IMR-90 (cell line): ENCODE results near the gene RAB3IL1. TPM values are rescaled to one million over a fixed set of nuclear protein-coding genes. Genes with fewer than 3 reads are reported as not detected.

Experiments used
- ATAC-seq: fragments of 200-7000 bp; cut with Tn5 transposase; 2 replicates; pipeline ENCODE4 v1.9.1; 2020; ENCODE audit warnings: low read depth, mild to moderate bottlenecking, moderate library complexity
- BruUV-seq: library from RNA; stranded (reverse); fragments of 400-500 nt; replicated peaks from 2 replicates; lab custom pipeline; 2021; lab: Mats Ljungman, UMichigan
- CTCF ChIA-PET: fragments of 300-600 bp; formaldehyde crosslinking; extraction: SDS; loops from one replicate; lab custom pipeline; 2021; ENCODE audit warnings: antibody characterized with exemption; lab: Yijun Ruan, JAX
- POLR2A ChIA-PET: fragments of 300-600 bp; sonication (Branson Sonifier 250); formaldehyde crosslinking; loops from one replicate; lab custom pipeline; 2022; ENCODE audit warnings: antibody characterized with exemption; ENCODE audit not compliant: unreplicated experiment; lab: Charles Lee
- DNase-seq: peaks from one replicate; pipeline ENCODE4 v3.0.0; 2013
- H2AFZ ChIP-seq: replicated peaks from 2 replicates; pipeline ENCODE3; 2013; ENCODE audit warnings: low read length, mild to moderate bottlenecking; ENCODE audit not compliant: poor library complexity
- H2AK5ac ChIP-seq: 2 replicates; pipeline ENCODE4 v1.6.1; 2013; ENCODE audit warnings: low read depth, low read length, inconsistent platforms
- H2AK9ac ChIP-seq: replicated peaks from 2 replicates; pipeline ENCODE3; 2013; ENCODE audit warnings: mild to moderate bottlenecking, low read depth, low read length, moderate library complexity; ENCODE audit not compliant: poor library complexity
- H2BK120ac ChIP-seq: 2 replicates; pipeline ENCODE4 v1.6.1; 2013; ENCODE audit warnings: low read depth, low read length, inconsistent platforms
- H2BK15ac ChIP-seq: 3 replicates; pipeline ENCODE4 v1.6.1; 2013; ENCODE audit warnings: low read depth, low read length, inconsistent platforms
- H2BK20ac ChIP-seq: 2 replicates; pipeline ENCODE4 v1.6.1; 2013; ENCODE audit warnings: low read depth, mild to moderate bottlenecking, inconsistent platforms, low read length, moderate library complexity
- H2BK5ac ChIP-seq: 2 replicates; pipeline ENCODE4 v1.6.1; 2013; ENCODE audit warnings: mild to moderate bottlenecking, low read depth, low read length, inconsistent platforms; ENCODE audit not compliant: poor library complexity, severe bottlenecking
- H3K14ac ChIP-seq: replicated peaks from 2 replicates; pipeline ENCODE4 v1.6.1; 2013; ENCODE audit warnings: low read depth, low read length, inconsistent platforms
- H3K18ac ChIP-seq: 2 replicates; pipeline ENCODE4 v1.6.1; 2013; ENCODE audit warnings: low read depth, low read length, control low read depth
- H3K23ac ChIP-seq: 2 replicates; pipeline ENCODE4 v1.6.1; 2013; ENCODE audit warnings: low read depth, low read length, inconsistent platforms
- H3K27ac ChIP-seq: 2 replicates; pipeline ENCODE4 v1.5.1; 2013; ENCODE audit warnings: mild to moderate bottlenecking, control low read depth, low read length; ENCODE audit not compliant: insufficient read depth
- H3K27me3 ChIP-seq: 2 replicates; pipeline ENCODE4 v1.6.1; 2013; ENCODE audit warnings: low read length; ENCODE audit not compliant: control insufficient read depth, insufficient read depth
- H3K36me3 ChIP-seq: 2 replicates; pipeline ENCODE4 v1.6.1; 2013; ENCODE audit warnings: low read length, mixed read lengths; ENCODE audit not compliant: control insufficient read depth, insufficient read depth
- H3K4ac ChIP-seq: 2 replicates; pipeline ENCODE4 v1.6.1; 2013; ENCODE audit warnings: low read depth, low read length, inconsistent platforms
- H3K4me1 ChIP-seq: 2 replicates; pipeline ENCODE4 v1.6.1; 2013; ENCODE audit warnings: low read length, mixed read lengths; ENCODE audit not compliant: control insufficient read depth, insufficient read depth
- H3K4me2 ChIP-seq: 2 replicates; pipeline ENCODE4 v1.6.1; 2013; ENCODE audit warnings: low read depth, mild to moderate bottlenecking, control low read depth, low read length, moderate library complexity
- H3K4me3 ChIP-seq: 2 replicates; pipeline ENCODE4 v1.5.1; 2013; ENCODE audit warnings: low read depth, mild to moderate bottlenecking, control low read depth, low read length, moderate library complexity; ENCODE audit not compliant: insufficient read depth
- H3K56ac ChIP-seq: 2 replicates; pipeline ENCODE4 v1.6.1; 2013; ENCODE audit warnings: low read length, inconsistent platforms; ENCODE audit not compliant: insufficient read depth; ENCODE audit errors: extremely low read depth
- H3K79me1 ChIP-seq, 2 experiments: 2 replicates each; pipeline ENCODE4 v1.6.1; 2013; ENCODE audit warnings: low read length in 2 of 2, inconsistent platforms in 1 of 2, low read depth in 1 of 2
- H3K9ac ChIP-seq: 2 replicates; pipeline ENCODE4 v1.6.1; 2013; ENCODE audit warnings: low read depth, low read length, control low read depth
- H3K9me1 ChIP-seq: 2 replicates; pipeline ENCODE4 v1.6.1; 2013; ENCODE audit warnings: low read length, inconsistent platforms; ENCODE audit not compliant: insufficient read depth
- H3K9me3 ChIP-seq: 2 replicates; pipeline ENCODE4 v1.6.1; 2013; ENCODE audit warnings: low read length; ENCODE audit not compliant: control insufficient read depth, insufficient read depth
- H4K20me1 ChIP-seq: 2 replicates; pipeline ENCODE4 v1.6.1; 2013; ENCODE audit warnings: low read length, inconsistent platforms; ENCODE audit not compliant: insufficient read depth
- H4K5ac ChIP-seq: 2 replicates; pipeline ENCODE4 v1.6.1; 2013; ENCODE audit warnings: mild to moderate bottlenecking, low read depth, low read length, control low read depth
- H4K8ac ChIP-seq, 2 experiments: 2 replicates each; pipeline ENCODE4 v1.6.1; 2013; ENCODE audit warnings: low read depth in 2 of 2, low read length in 2 of 2, control low read depth in 1 of 2, inconsistent platforms in 1 of 2
- H4K91ac ChIP-seq: 2 replicates; pipeline ENCODE4 v1.6.1; 2013; ENCODE audit warnings: low read depth, low read length, inconsistent platforms; ENCODE audit not compliant: insufficient read depth
- FOS ChIP-seq: fragments of 150-350 bp; IDR thresholded peaks from 2 replicates; pipeline ENCODE4 v1.6.1; 2016; ENCODE audit warnings: low read depth, low read length
- MXI1 ChIP-seq: IDR thresholded peaks from 2 replicates; pipeline ENCODE4 v1.6.1; 2012; ENCODE audit warnings: low read depth, mild to moderate bottlenecking, low read length, moderate library complexity, borderline replicate concordance
- NFE2L2 ChIP-seq: fragments of 150-350 bp; IDR thresholded peaks from 2 replicates; pipeline ENCODE4 v1.6.1; 2016; ENCODE audit warnings: low read depth, mild to moderate bottlenecking, low read length
- RCOR1 ChIP-seq: IDR thresholded peaks from 2 replicates; pipeline ENCODE4 v1.6.1; 2012; ENCODE audit warnings: mild to moderate bottlenecking, low read length, improper control_type of control experiment; ENCODE audit not compliant: insufficient replicate concordance
- WGBS, 2 experiments: methylation state at CpG; one replicate each; pipeline versions ENCODE4 v1.1.5 to v1.1.7; 2013; ENCODE audit warnings: missing lambda C conversion rate in 2 of 2; ENCODE audit not compliant: insufficient read length in 1 of 2; ENCODE audit errors: extremely low coverage in 2 of 2; 5-methylcytosine and 5-hydroxymethylcytosine counted together
- dilution Hi-C: fragments of 300-500 bp; cut with HindIII; formaldehyde crosslinking; loops from one replicate; pipeline ENCODE4 v1.14.3; 2018; ENCODE audit warnings: low sequenced_read_pairs; ENCODE audit not compliant: unreplicated experiment
- in situ Hi-C: fragments of 300-500 bp; cut with MboI; formaldehyde crosslinking; loops from 3 replicates; pipeline ENCODE4 v1.14.3; 2019; ENCODE audit warnings: low sequenced_read_pairs, inconsistent platforms, mixed read lengths
- intact Hi-C: fragments of 100-400 bp; cut with micrococcal nuclease; formaldehyde crosslinking; loops from 2 replicates; pipeline ENCODE4 v1.10.0; 2022
- polyA plus RNA-seq, 3 experiments: library from polyadenylated mRNA; depleted of rRNA; stranded (reverse); fragments of >200 nt; gene quantifications; 2 replicates each; pipeline ENCODE4 v1.2.3, GENCODE V29; 2012; ENCODE audit warnings: low replicate concordance in 1 of 3
- total RNA-seq: library from RNA; depleted of rRNA; stranded (reverse); fragments of >200 nt; gene quantifications from 2 replicates; pipeline ENCODE4 v1.2.3, GENCODE V29; 2012

RAB3IL1 gene
- total and polyA plus RNA-seq, 2 of the 4 experiments (the other 2 are of a cell fraction), result 0.72 to 1.9 TPM

DNA sequence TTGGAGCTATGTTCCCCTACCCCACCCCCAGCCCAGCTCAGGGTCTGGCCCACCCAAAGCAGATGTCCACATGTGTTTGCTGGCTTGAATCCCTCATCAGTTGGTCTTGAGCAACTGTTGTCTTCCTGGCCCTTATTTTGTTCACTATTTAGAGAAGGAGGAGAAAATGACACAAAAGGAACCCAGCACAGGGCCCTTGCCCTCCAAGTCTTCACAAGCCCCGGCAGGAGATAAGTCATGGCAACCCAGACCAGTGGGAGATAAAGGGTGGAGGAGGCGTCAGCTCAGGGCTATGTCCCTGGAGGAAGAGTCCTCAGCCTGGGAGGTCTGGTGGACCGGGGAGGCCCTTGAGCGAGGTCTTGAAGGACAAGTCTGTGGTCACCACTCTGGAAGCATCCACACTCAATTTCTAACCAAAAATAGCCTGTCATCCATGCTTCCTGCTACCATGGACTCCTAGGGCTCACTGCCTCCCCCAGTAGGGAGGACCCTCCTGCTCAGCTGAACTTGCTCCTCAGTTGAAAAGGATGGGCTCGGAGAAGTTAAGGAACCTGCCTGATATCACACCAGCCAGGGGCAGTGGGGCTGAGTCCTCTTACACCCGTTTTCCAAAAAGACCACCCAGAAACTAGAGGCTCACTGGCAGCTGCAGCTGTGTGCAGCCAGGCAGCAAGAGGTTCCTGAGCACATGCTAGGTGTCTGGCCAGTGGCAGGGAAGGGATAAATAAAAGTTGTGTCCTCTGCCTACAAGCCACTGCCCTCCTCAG, 1.8 kb upstream of the RAB3IL1 start (continued):
- no peak for TF ChIP-seq NFE2L2

- Histone ChIP-seq H3K9ac (no peak overlapping the region), H4K8ac (peak overlapping the region; percentile 15 to 77; a peak in 1 of 4 replicates), H3K56ac (no peak overlapping the region), H3K27me3 (peaks cover 25% of the 10 kb centered on the region), H2BK120ac (no peak overlapping the region), H4K5ac (no peak overlapping the region), H3K14ac (peak overlapping the region; percentile 33; the same call in 1 of the 2 replicates), H4K20me1 (no peaks in the 10 kb centered on the region), H3K18ac (no peak overlapping the region), H2AK9ac (no peak overlapping the region), H2BK15ac (0 out of 3 replicates have a peak overlapping the region, but pooled peaks have one; percentile 7), H3K4ac (peak overlapping the region; percentile 56; the same call in 1 of the 2 replicates), H3K9me3 (no peaks in the 10 kb centered on the region), H2BK20ac (no peak overlapping the region; the same call in 1 of the 2 replicates), H3K23ac (no peak overlapping the region), H3K4me1 (peaks cover 8% of the 10 kb centered on the region; the same call in 1 of the 2 replicates), H3K36me3 (no peaks in the 10 kb centered on the region), H4K91ac (peak overlapping the region; percentile 12; the same call in 1 of the 2 replicates), H3K79me1 (0 out of 4 replicates have a peak, but pooled peaks cover 0 to 3% of the 10 kb centered on the region in 2 experiments), H3K4me2 (no peak overlapping the region), H3K9me1 (no peaks in the 10 kb centered on the region), H3K27ac (no peak overlapping the region), H2AK5ac (peak overlapping the region; percentile 86; the same call in 1 of the 2 replicates), H3K4me3 (no peak overlapping the region), H2AFZ (peak overlapping the region; percentile 88), H2BK5ac (no peak overlapping the region)
- dilution Hi-C loops, result no loop called here
- ChIA-PET CTCF (interaction anchor here (0.6 kb wide), 1 partner anchor 86 kb away, joined by 3 read pairs; no protein-coding TSS in a partner anchor), POLR2A (no interaction called here)
- no TSS peak for BruUV-seq
- DNase-seq (no peak), ATAC-seq (no peak)
- WGBS, 2 experiments, result 100% methylated on average over 3 of the region's 14 CpGs; no CpG with 5 or more reads in 1 of the 2 experiments
- no peak for TF ChIP-seq FOS
- TF ChIP-seq RCOR1, result no peak
- TF ChIP-seq MXI1, result no peak
- in situ Hi-C loops, result no loop called here
- intact Hi-C loops, result no loop called here
Observed at GRCh38 chr11:61918251-61918937, 1.0 kb upstream of the RAB3IL1 start.
